RCC 7860 (cell line): ENCODE measurements around the gene HOXC6.
"Not testable (repeated sequence)": the region's sequence is repeated elsewhere in the genome, so short reads cannot be mapped to it uniquely, and the experiment has no call there.

Experiments
- DNase-seq: peaks from one replicate; pipeline ENCODE4 v3.0.0-alpha.2; 2015; ENCODE audit warnings: low spot score
- FAIRE-seq: peaks from 2 replicates; lab custom pipeline; 2012; peaks lifted over from hg19 to GRCh38; lab: Jason Lieb, UNC

HOXC6 gene

DNA sequence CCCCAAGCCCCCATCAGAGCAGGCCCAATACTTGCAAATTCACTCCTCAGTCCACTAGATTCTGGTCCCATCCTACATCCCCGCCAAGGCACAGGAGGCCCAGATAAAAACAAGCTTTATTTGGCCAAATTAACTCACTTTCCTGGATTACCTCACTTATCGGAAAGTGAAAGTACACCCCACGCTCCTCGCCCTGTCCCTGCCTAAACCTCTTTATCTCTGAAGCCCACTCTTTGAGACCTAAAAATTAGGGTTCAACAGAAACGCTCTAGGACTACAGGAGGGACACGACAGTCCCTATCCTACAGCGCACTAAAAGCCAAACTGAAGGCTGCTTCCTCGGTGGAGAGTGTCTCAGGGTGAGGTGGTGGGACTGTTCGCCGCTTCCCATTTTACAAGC lies 49.6 kb downstream of the HOXC6 start:
- DNase-seq, FAIRE-seq: not testable (repeated sequence)

DNA sequence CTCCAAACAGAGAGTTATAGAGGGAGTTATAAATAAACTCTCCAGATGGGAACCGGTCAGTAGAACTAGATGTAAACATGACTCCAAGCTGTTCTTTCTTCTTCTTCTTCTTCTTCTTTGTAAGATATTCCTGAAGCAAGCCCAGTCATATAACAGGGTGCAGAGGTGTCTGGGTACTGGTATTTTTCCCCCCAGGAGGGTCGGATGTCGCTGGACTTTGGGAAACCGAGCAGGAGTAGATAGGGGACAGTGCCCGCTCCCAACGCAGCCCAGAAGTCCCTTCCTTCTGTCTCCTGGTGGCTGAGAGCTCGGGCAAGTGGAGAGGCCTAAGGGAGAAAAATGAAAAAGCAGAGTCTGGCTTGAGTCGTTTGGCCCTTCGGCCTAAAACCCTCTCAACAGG lies 50.9 kb downstream of the HOXC6 start:
- not testable (repeated sequence) for FAIRE-seq, DNase-seq
